PC-9 (cell line): Measurements from ENCODE around the gene DIS3L. TPM values are rescaled to one million over a fixed set of nuclear protein-coding genes. Genes with fewer than 3 reads are reported as not detected.
A peak's percentile ranks its signal among the peaks of the same experiment; 100 is the strongest.

Experiments used
- BruUV-seq: library from RNA; stranded (reverse); fragments of 400-500 nt; replicated peaks from 2 replicates; lab custom pipeline; 2021; lab: Mats Ljungman, UMichigan
- CTCF ChIA-PET: fragments of 300-600 bp; sonication (Branson Sonifier 250); formaldehyde crosslinking; loops from one replicate; lab custom pipeline; 2022; ENCODE audit warnings: antibody characterized with exemption; lab: Charles Lee
- POLR2A ChIA-PET: fragments of 300-600 bp; sonication (Branson Sonifier 250); formaldehyde crosslinking; loops from one replicate; lab custom pipeline; 2022; ENCODE audit warnings: antibody characterized with exemption; ENCODE audit not compliant: unreplicated experiment; lab: Charles Lee
- DNase-seq, 2 experiments: peaks; one replicate each; pipeline versions ENCODE4 v3.0.0 to v3.0.0-alpha.2; 2015 to 2022; ENCODE audit warnings: mixed read lengths in 1 of 2
- H2AFZ ChIP-seq: fragments of 200-600 bp; sonication (generic); 2 replicates; pipeline ENCODE4 v1.8.1; 2017; ENCODE audit warnings: antibody characterized with exemption
- H3F3A ChIP-seq: fragments of 200-600 bp; sonication (generic); 2 replicates; pipeline ENCODE4 v1.8.1; 2017; ENCODE audit warnings: antibody characterized with exemption, mild to moderate bottlenecking, low read depth; ENCODE audit not compliant: insufficient read depth
- H3K27ac ChIP-seq: fragments of 200-600 bp; sonication (generic); 2 replicates; pipeline ENCODE4 v1.6.1; 2016; ENCODE audit warnings: mixed run types
- H3K27me3 ChIP-seq: fragments of 200-600 bp; sonication (generic); 2 replicates; pipeline ENCODE4 v1.6.1; 2016; ENCODE audit warnings: low read depth, mixed run types; ENCODE audit not compliant: insufficient read depth
- H3K36me3 ChIP-seq: fragments of 200-600 bp; sonication (generic); 2 replicates; pipeline ENCODE4 v1.6.1; 2016; ENCODE audit warnings: low read depth, mixed run types
- H3K4me1 ChIP-seq: fragments of 200-600 bp; sonication (generic); replicated peaks from 2 replicates; pipeline ENCODE4 v1.6.1; 2016; ENCODE audit warnings: mixed run types; ENCODE audit not compliant: insufficient read depth
- H3K4me2 ChIP-seq: fragments of 200-600 bp; sonication (generic); 2 replicates; pipeline ENCODE4 v1.6.1; 2017; ENCODE audit warnings: mixed run types
- H3K4me3 ChIP-seq: fragments of 200-600 bp; sonication (generic); 2 replicates; pipeline ENCODE4 v1.6.1; 2016; ENCODE audit warnings: mixed run types
- H3K79me2 ChIP-seq: fragments of 200-600 bp; sonication (generic); 2 replicates; pipeline ENCODE4 v1.6.1; 2017; ENCODE audit warnings: low read depth, mixed run types
- H3K9me2 ChIP-seq: fragments of 200-600 bp; sonication (generic); 2 replicates; pipeline ENCODE4 v1.8.1; 2017; ENCODE audit warnings: mild to moderate bottlenecking; ENCODE audit not compliant: insufficient read depth
- H3K9me3 ChIP-seq: fragments of 200-600 bp; sonication (generic); 2 replicates; pipeline ENCODE4 v1.8.1; 2016; ENCODE audit warnings: low read depth; ENCODE audit not compliant: insufficient read depth
- H4K20me1 ChIP-seq: fragments of 200-600 bp; sonication (generic); 2 replicates; pipeline ENCODE4 v1.8.1; 2017; ENCODE audit not compliant: insufficient read depth
- CTCF ChIP-seq: fragments of 200-600 bp; sonication (generic); conservative IDR thresholded peaks from 2 replicates; pipeline ENCODE4 v1.6.1; 2017; ENCODE audit warnings: mixed run types, antibody characterized with exemption, mild to moderate bottlenecking, moderate library complexity
- EZH2 ChIP-seq: fragments of 200-600 bp; sonication (generic); IDR thresholded peaks from 2 replicates; pipeline ENCODE4 v1.8.0; 2017; ENCODE audit warnings: antibody characterized with exemption, low read depth
- intact Hi-C: fragments of 100-400 bp; cut with micrococcal nuclease; formaldehyde crosslinking; loops from one replicate; pipeline ENCODE4 v1.10.0; 2022; ENCODE audit not compliant: unreplicated experiment
- total RNA-seq: library from RNA; stranded (reverse); gene quantifications from 2 replicates; pipeline ENCODE4 v1.2.3, GENCODE V29; 2021

The DIS3L gene
- total RNA-seq, 1 experiment from 2014 or later, result 27.7 TPM

DNA sequence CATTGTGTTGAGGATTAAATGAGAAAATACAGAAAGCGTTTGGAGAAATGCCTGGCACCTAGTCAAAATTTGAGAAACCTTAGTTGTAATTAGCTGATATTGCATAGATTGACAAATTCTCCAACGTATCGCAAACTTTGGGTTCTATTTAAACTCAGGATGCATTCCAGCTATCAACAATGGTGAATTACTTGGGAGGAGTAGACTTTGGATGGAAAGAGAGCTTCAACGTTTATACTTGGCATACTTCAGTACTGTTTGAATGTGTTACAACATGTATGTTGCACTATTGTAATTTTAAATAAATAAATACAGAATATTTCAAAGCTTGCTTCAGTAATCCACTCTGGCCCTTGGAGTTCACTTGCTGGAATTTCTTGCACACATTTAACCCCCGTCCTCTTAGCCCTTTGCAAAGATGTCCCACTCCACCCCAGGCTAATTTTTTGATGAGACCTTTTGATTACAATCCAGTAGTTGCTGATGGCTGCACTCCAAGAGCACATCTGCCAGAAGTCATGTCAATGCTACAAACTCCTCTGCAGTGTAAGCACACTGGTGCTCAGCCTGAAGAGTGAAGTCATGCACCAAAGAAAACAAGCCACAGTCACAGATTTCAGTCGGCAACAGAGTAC lies 4.7 kb upstream of the DIS3L start:
- BruUV-seq, result no TSS peak
- TF ChIP-seq CTCF (no peak), EZH2 (no peak)
- no peak overlapping the region for H3K27ac ChIP-seq
- no peaks in the 10 kb centered on the region for H3K9me3 ChIP-seq
- intact Hi-C loops, result loop anchor here (5.0 kb wide), 1 partner anchor 306 kb away; no protein-coding TSS in a partner anchor
- DNase-seq, result no peak
- H3K4me3 ChIP-seq, result no peak overlapping the region
- H3K36me3 ChIP-seq, result no peaks in the 10 kb centered on the region
- no peak overlapping the region for H3K4me2 ChIP-seq
- no peaks in the 10 kb centered on the region for H4K20me1 ChIP-seq
- H2AFZ ChIP-seq, result no peak overlapping the region
- no peaks in the 10 kb centered on the region for H3K27me3 ChIP-seq
- ChIA-PET CTCF (interaction anchor here (0.6 kb wide), 2 partner anchors 294 to 412 kb away, joined by 9 to 19 read pairs; no protein-coding TSS in a partner anchor), POLR2A (no interaction called here)
- H3K9me2 ChIP-seq, result no peaks in the 10 kb centered on the region
- peaks cover 11% of the 10 kb centered on the region for H3K4me1 ChIP-seq
- H3F3A ChIP-seq, result 0 out of 2 replicates have a peak, but pooled peaks cover 8% of the 10 kb centered on the region
- 0 out of 2 replicates have a peak, but pooled peaks cover 5% of the 10 kb centered on the region for H3K79me2 ChIP-seq

DNA sequence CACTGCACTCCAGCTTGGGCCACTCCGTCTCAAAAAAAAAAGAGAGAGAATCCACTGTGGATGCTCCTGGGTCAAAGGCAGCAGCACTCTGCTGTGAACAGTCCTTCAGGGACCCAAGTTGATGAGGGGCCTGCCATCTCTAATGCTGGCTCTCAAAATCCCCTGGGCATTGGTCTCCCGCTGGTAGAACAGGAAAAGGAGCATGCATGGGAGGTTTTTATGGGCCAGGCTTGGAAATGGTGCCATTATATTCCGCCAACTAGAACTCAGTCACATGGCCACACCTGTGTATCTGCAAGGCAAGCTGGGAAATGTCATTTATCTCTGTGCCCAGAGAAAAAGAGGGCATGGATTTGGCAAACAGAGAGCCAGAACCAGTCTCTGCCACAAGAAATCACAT lies 3.4 kb upstream of the DIS3L start:
- Histone ChIP-seq H3K4me3 (no peak overlapping the region), H3K79me2 (0 out of 2 replicates have a peak, but pooled peaks cover 5% of the 10 kb centered on the region), H3K27me3 (no peaks in the 10 kb centered on the region), H2AFZ (no peak overlapping the region), H3K9me3 (no peaks in the 10 kb centered on the region), H3K4me2 (0 out of 2 replicates have a peak overlapping the region, but pooled peaks have one; percentile 23), H3F3A (peaks cover 20% of the 10 kb centered on the region), H3K4me1 (peaks cover 15% of the 10 kb centered on the region), H4K20me1 (no peaks in the 10 kb centered on the region), H3K36me3 (no peaks in the 10 kb centered on the region), H3K27ac (no peak overlapping the region), H3K9me2 (no peaks in the 10 kb centered on the region)
- intact Hi-C loops, result loop anchor here (5.0 to 10.0 kb wide), 2 partner anchors 388 to 675 kb away; partner anchors contain the start of gene INTS14
- CTCF ChIA-PET, result no interaction called here
- POLR2A ChIA-PET, result no interaction called here
- BruUV-seq, result no TSS peak
- TF ChIP-seq CTCF (no peak), EZH2 (no peak)
- no peak for DNase-seq

DNA sequence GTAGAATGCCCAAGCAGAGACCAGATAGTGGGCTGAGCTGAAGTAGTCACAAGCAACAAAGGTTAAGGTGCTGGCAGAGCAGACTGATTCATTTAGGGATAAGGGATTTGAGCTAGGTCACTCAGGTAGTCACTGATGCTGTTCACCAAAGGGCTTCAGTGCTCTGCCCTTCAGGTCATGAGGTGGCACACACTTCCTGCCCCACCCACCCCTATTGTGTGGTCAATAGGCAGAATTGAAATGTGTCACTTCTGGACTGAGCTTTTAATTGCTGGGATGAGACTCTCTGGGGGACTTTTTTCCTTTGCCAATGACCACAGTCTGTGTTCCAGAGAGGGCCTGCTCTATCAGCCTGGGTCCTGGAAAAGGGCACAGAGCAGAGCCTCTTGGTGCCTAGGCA lies 2.9 kb upstream of the DIS3L start:
- Histone ChIP-seq H3K9me2 (no peaks in the 10 kb centered on the region), H3K9me3 (no peaks in the 10 kb centered on the region), H3K4me3 (no peak overlapping the region), H2AFZ (no peak overlapping the region), H3K36me3 (no peaks in the 10 kb centered on the region), H3K27me3 (no peaks in the 10 kb centered on the region), H3K79me2 (peaks cover 6% of the 10 kb centered on the region), H4K20me1 (no peaks in the 10 kb centered on the region), H3K4me1 (peaks cover 20% of the 10 kb centered on the region), H3K27ac (no peak overlapping the region), H3F3A (peaks cover 23% of the 10 kb centered on the region), H3K4me2 (peak overlapping the region; percentile 23; the same call in 1 of the 2 replicates)
- peak in 1 of 2 experiments; percentile 25 for DNase-seq
- POLR2A ChIA-PET, result no interaction called here
- no peak for TF ChIP-seq CTCF
- TF ChIP-seq EZH2, result no peak
- no TSS peak for BruUV-seq
- intact Hi-C loops, result loop anchor here (5.0 to 10.0 kb wide), 2 partner anchors 388 to 676 kb away; partner anchors contain the start of gene INTS14
- CTCF ChIA-PET, result no interaction called here
